Measurements from ENCODE around the gene SLC1A3.
"Not testable (repeated sequence)": the region's sequence is repeated elsewhere in the genome, so short reads cannot be mapped to it uniquely, and the experiment has no call there.

SLC1A3 gene

DNA sequence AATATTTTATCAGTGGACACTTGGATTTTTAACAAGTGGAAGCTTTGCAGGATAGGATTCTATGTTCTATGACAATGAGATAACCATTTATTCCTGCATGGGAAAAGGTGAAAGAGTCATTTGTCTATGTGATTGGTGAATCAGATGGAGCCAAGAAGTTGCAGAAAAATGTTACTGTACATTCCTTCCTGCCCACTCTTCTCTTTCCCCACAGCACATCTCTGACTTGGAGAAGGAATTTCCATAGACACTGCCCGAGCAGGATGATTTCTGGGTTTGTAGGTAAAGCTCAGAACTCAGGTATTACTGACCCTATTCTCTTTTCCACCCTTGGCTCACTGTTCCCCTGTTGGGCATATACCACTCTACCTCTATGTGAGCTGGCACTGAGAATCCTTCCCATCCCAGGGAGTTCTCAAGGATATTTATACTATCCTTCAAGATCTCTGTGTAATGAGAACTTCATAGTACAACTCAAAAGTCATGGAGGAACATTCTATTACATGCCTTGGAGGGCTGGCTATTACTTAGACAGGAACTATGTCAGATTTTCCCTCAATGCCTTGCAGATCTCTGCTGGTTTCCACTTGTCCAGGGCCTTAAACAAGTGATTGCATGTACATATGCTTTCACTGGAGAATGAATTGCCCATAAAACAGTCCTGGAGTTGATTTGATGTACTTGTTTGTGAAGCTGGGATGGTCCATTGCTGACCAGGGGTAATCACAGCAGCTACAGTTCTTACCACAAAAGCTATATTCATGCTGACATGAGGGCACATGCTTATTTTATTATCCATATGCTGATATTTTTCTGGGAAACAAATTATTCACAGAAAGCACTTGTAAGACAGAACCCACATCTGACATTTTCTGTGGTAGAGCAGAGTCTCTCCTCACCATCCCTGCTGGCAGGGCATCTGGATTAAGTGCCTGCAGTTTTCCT lies 24.1 kb downstream of the SLC1A3 start:
- DNase-seq (ENCODE audit: low read depth in 2 of 2): no peak

DNA sequence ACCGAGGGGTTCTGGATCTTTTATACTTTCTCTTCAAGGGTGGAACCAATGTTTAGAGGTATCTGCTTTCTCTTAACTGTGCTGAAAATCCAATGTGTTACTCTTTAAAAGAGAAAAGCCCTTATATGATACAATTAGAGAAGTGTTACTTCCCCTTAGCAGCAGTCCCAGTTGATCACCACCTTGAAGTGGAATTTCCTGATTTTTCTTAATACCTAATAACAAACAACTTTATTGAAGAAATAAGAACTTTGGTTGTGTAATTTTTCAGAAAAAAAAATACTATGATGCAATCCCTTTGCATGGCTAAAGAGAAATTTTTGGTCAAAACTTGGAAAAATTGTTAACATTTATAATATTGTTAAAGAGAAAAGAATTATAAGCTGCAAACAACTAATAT lies 24.7 kb downstream of the SLC1A3 start:
- DNase-seq (ENCODE audit: low read depth in 2 of 2): no peak

DNA sequence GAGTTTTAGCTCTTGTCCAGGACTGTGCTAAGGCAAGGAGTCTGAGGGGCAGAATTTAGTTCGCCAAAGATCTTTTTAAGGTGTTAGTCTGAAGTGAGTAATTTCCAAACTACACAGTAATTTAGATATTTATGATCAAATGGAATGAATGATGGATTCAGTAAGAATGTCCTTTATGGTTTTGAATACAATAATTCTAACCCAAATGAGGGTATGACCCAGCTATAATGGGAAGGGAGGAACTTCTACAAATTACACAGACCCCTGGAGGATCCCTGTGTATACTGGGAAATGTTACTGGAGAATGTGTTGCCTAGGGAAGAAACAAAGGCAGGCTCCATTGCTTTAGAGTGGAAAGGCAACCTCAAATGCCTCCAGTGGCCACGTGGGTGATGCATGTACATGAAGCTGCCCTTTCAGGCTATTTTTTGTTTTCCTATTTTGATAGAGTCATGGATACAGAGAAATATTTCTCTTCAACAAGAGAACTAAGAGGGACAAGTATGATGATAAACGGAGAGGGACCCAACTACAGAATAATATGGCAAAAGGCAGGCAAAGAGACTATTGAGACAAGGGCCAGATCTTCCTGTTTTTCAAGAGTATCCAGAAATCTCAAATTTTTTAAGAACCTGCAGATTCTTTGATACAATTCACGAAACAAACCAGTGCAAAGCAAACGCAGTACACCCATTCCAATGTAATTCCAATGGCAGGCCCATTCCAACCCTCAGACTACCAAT lies 25.4 kb downstream of the SLC1A3 start:
- no peak for DNase-seq (ENCODE audit: low read depth in 2 of 2)

DNA sequence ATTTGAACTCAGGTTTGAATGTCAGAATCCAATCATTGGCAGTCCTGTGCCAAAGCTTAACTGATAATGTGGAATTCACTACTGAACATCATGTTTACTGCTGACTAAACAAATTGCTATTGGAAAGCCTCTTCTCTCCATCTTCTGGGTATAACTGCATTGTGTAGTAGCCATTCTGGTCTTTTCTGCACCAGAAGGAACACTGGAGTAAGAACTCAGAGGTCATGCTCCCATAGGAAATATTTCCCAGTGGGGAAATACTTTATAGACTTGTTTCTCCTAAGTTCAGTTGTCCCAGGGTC lies 25.9 kb downstream of the SLC1A3 start:
- DNase-seq (ENCODE audit: low read depth in 2 of 2): no peak

DNA sequence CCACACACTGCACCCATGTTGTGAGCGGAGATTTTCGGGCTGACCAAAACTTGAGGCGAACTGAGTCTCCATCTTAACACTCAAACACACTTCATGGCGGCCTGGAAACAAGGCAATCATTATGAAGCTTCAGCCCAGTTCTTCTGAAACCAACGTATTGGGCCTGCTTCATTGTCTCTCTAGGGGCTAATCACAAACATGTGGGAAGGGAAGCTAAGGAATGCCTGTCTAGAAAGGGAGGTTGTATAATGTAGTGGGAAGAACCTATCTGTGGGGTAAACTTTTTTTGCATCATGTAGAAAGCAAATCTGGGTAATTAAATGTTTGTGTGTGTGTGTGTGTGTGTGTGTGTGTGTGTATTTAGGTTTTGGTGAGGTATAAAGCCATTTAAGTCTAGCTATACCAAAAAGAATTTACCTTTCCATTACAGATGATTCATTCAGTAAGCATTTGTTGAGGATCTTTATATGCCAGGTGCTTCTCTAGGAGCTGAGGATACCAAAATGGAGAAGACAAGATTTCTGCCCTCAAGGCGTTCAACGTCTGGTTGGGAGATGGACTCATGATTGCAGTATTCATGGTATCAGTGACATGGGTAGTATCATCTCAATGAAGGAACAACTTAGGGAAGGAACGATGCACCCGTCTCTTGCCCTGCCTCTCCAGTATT lies 29.4 kb downstream of the SLC1A3 start:
- DNase-seq (ENCODE audit: low read depth in 2 of 2): no peak

DNA sequence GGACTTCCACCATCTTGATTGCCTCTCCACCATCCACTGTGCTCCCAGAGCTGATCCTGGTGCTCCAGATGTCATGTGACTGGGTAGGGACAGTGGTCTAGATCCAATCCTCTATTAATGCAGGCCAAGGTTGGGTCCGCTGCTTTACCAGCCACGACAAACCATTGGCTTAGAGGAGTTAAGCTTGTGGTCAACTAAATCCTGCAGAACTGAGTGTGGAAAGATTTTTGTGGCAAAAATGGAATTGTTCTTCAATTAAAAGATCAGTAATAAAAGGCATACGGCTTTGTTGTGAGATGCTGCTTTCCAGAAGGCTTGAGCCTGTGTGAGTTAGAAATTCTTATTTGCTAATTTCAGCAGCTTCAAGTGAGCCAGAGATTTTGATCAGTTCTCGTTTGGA lies 30.7 kb downstream of the SLC1A3 start:
- no peak for DNase-seq (ENCODE audit: low read depth in 2 of 2)

DNA sequence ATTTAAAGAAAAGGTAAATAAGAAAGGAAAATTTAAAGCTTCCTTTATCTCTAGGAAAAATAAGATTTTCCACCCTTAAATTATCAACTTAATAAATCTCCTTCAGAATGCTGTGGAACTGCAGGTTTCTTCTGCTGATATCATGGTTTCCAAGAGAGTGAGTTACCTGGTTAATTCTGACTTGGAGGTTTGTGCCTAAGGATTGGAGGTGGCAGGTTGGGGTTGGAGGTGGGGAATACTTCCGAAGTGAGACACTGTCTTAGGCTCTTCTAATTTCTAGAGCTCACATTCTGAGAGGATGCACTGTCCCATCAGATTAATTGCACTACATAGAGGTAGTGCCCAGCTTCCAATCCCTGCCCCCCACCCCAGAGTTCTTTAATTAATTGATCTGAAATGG lies 31.1 kb downstream of the SLC1A3 start:
- DNase-seq (ENCODE audit: low read depth in 2 of 2): no peak

DNA sequence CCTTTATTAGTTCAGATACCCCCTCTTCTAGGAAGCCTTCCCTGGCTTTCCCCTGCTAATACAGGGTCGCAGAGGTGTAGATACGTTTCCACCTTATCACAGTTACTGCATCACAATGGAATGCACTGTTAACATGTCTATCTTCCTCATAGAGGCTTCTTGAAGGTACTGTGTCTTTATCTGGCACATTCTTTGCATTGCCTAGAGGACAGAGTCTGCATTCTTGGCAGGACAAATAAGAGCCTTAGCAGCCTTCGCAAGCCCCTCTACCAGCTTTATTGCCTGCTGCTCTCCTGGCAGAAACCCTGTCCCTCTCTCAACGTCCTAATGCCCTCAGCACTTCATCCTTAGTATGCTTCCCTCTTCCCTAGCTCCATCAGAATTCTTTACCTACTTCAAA lies 31.6 kb downstream of the SLC1A3 start:
- no peak for DNase-seq (ENCODE audit: low read depth in 2 of 2)

DNA sequence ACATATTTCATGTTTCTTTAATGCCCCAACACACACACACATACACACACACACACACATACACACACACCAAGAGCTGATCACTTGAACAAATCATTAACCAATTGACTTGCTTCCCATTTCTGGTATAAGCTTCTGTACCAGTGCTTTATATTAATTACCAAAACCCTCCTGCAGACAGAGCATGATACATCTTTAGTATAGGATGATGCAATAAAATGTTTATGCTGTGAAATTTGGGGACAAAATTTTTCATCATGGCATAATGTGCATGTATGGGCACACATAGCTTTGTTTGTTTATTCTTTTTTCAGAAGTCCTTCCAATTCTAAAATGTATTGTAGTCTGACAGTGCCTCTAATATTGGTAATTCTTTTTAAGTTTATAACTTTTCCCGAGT lies 34.5 kb downstream of the SLC1A3 start:
- no peak for DNase-seq (ENCODE audit: low read depth in 2 of 2)

DNA sequence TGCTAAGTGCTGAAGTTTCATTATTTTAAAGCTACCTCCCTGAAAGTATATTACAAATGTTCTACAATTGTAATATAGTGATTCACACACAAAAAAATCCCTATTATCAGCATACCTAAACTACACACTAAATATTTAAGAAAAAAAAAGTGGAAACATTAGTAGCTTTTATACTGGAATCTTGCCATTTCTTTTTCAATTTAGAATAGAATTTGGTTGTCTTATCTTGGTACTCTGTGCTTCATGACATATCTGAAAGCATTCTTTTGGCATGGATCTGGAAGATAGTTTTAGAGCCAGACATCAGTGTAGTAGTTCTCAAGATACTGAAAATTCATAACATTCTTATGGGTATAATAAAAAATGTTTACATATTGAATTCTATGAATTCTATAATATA lies 35.0 kb downstream of the SLC1A3 start:
- DNase-seq (ENCODE audit: low read depth in 2 of 2): no peak

DNA sequence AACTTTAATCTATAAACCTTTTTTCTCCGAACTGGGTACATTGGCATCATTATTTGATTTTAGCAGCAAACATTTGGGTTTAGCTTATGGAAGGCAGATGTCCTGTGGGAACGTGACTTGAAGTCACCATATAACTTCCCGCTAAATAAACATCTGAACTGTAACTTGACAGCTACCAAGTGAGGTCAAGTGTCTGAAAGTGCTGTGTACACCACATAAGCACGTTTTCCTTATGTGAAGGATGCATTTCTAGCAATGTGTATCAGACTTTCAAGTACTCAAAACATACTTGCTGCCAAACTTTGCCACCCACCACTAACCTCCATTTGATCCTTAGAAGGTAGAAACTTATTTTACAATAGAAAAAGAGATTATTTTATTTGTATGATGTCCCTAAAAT lies 35.7 kb downstream of the SLC1A3 start:
- no peak for DNase-seq (ENCODE audit: low read depth in 2 of 2)

DNA sequence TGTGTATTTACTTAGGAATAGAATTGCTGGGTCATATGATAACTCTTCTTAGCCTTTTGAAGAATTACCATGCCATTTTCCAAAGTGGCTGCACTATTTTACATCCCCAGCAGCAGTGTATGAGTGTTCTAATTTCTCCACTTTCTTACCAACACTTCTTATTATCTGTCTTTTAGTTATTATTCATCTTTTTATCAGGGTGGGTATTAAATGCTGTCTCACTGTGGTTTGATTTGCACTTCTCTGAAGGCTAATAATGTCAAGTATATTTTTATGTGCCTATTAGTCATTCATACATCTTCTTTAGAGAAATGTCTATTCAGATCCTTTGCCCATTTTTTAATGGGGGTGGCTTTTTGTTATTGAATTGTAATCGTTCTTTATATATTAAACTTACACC lies 36.8 kb downstream of the SLC1A3 start:
- DNase-seq (ENCODE audit: low read depth in 2 of 2): no peak

DNA sequence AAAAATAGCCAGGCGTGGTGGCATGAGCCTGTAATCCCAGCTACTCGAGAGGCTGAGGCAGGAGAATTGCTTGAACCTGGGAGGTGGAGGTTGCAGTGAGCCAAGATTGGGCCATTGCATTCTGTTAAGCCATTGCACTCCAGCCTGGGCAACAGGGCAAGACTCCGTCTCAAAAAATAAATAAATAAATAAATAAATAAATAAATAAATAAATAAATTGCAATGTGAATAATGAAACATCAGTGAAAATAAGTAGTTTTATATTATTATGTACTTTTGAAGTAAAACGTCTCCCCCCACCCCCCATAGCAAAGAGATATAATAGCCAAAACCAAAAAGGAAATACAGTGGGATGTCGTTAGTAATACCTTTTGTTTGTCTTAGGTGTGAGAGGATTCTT lies 37.4 kb downstream of the SLC1A3 start:
- not testable (repeated sequence) for DNase-seq (ENCODE audit: low read depth in 2 of 2)

DNA sequence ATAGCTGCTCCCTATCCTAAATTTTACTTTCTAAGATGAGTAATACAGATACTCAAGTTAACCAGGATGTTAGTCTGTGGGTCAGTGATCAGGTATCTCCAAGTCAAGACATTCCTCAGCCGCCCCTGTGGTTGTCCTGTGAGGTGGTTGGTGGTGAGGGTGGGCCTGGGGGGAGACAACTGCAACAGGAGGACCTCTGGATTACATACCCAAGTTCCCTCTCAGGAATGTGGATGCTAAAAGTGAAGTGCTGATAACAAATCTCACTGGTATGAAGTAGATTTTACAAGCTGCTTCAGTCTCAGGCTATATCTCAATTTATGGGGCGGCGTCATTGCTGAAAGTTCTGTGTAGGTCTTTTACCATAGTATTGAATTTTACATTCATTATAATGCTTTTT lies 38.3 kb downstream of the SLC1A3 start:
- no peak for DNase-seq (ENCODE audit: low read depth in 2 of 2)

DNA sequence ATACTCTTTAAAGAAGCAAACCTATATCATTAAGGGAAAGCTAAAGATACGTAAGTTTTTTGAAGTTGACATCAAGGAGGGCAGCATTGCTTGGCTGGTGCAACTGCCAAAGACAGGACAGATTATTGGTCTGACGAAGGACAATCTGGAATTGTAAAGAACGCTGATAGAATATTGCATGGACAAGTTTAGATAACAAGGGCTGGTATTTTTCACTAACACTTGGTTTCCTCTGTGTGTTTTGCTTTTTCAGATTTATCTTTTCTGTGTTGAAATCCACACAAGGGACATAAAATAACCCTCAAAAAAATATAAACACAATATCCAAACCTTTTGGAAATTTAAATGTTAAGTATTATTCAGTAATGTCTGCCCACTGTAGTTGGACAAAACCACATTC lies 39.7 kb downstream of the SLC1A3 start:
- DNase-seq (ENCODE audit: low read depth in 2 of 2): no peak

DNA sequence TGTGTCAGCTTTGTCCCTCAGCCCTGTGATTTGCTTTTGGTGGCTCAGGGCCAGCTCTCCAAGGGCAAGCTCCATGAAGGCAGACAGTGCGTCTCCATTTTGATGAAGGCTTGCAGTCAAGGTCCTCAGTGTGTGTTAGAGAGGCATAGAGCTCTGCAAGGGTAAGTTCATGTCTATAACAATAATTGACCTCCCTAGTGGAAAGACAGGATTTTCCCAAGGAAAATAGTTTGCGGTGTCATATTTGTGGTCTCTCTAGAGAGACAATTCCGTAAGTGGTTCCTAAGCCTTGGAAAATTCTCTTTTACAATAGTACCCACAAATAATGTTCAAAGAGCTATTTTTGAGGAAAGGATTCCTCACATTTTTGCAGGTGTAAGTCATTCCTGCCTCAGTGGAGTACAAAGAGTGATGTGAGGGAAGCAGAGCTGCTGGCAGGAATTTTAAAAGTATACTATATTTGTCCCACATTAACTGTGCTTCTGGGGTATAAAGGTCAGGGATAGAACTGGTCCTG lies 40.2 kb downstream of the SLC1A3 start:
- DNase-seq (ENCODE audit: low read depth in 2 of 2): no peak

DNA sequence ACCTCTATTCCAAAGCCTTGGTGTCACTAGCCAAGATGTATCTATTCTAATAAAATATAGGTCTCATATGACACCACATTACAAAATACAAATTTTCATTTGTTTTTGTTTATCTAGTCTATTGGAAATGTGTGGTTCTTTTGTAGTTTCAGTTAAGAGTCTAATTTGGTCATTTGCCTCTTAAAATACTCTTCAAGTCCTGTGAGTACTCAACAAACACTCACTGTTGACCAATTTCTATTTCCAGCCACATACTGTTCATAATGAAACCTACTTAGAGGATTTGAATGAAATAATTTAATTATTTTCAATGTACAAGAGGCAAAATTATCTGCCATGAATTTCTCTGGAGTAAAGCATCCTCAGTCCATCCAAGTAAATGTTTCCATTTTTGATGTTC lies 40.6 kb downstream of the SLC1A3 start:
- DNase-seq (ENCODE audit: low read depth in 2 of 2): no peak

DNA sequence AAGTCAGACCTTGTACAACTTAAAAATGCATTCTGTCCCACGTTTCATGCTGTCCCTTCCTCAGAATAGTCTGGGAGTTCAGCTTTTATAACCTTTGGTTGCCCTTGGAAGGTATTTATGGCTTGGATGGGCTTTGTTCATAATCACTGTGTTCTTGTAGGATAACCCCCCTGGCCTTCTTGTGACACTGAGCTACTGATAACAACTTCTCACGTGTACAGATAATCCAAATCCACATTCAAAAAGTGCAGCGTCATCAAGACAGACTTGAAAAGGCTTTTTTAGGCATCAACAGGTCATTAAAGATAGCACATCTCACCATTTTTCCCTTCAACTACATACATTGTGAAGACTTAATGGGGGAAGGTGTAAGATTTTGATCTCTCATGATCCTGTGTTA lies 42.0 kb downstream of the SLC1A3 start:
- no peak for DNase-seq (ENCODE audit: low read depth in 2 of 2)

DNA sequence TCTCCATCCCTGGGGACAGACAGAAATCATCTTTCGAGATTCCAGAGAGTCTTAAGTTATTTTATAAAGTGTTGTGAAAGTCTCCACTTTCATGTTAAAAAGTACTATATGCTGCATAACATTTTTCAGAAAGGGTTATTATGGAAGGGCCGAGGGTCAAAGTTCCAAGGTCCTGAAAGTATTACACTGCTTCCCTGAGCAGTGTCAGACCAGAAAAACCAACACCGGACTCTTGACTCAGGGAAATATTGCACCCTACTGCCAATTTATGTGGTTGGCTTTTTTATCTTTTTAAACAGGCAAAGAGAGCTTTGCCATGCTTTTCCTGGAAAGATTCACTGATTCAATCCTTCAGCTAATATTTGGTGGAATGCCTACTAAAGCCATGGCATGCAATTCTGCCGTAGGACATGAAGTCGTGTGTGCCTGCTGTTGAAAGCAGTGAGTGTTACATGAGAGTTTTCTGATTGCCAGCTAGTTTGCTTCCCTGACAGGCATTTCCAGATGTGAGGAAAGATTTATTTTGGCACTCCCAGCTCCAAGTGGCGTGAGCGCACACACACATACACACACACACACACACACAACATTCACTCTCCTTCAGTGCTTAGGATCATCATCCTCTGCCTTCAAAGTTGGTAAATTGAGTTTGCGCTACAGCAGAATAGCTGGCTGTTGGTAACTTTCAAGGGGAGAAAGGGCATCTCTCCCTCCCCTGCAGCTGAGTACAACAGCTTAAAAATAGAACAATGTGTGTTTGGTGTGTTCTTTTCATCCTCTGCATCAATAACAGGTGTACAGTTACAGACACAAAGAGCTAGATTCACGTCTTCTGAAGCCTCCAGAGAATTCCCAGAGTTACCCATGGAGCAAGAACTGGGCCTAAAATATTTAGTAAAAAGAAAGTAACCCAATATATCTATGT lies 45.6 kb downstream of the SLC1A3 start:
- no peak for DNase-seq (ENCODE audit: low read depth in 2 of 2)

DNA sequence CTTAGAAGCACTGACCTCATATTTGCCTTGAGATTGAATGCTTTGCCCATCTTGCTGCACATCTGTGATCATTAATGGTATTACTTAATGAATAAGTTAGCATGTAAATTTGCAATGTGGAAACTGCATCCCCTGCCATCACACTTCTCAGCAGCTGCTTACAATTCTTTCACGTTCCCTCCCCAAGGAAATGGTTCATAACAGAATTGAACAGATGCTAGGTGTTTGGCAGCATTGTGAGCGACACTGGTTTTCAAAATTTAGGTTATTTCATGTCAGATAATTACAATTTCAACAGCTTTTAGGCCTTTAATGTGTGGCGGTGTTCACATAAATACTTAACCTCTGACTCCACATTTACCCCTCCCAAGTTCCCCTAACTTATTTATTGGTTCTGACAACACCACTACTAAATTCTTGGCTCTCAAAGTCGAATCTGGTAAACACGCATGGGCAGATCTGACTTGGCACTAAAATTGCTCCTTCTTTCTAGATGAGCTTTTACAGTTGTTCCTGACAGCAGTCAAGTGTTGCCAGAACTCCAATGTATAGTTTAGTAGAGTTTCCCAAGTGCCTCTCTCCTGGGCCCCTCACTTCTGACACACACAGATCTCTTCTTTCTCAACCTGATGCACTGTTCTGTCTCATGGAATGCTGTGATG lies 46.8 kb downstream of the SLC1A3 start:
- no peak for DNase-seq (ENCODE audit: low read depth in 2 of 2)

DNA sequence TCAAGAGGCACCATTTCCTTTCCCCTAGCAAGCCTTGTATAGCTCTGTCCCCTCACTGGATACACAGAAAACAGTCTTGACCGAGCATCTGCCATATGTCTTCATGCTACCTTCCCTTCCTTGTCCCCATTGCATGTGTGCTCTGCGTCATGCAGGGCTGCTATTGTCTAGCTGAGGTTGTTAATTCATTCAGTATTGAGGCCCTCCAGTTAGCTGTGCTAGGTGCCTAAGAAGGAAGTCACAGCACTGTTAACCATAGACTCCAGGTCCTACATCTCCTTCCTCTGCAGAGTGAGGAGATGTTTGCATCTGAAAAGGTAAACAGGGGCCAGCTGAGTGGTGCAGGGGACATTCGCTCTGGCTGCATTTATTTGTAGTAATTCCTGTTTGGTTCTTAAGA lies 48.2 kb downstream of the SLC1A3 start:
- no peak for DNase-seq (ENCODE audit: low read depth in 2 of 2)
